B cell (primary cell): ENCODE data around the gene FKBP7. TPM values are rescaled to one million over a fixed set of nuclear protein-coding genes. Genes with fewer than 3 reads are reported as not detected.

Experiments
- ATAC-seq: fragments of 200-7000 bp; cut with Tn5 transposase; one replicate; pipeline ENCODE4 v1.10.0; 2021; ENCODE audit warnings: low read depth, mild to moderate bottlenecking, moderate number of reproducible peaks, moderate library complexity
- CTCF ChIA-PET: fragments of 350-600 bp; sonication (Branson Sonifier 250); formaldehyde crosslinking; loops from one replicate; lab custom pipeline; 2021; ENCODE audit warnings: antibody characterized with exemption, inconsistent platforms; lab: Charles Lee
- POLR2A ChIA-PET: fragments of 350-600 bp; sonication (Branson Sonifier 250); formaldehyde crosslinking; loops from one replicate; lab custom pipeline; 2021; ENCODE audit warnings: antibody characterized with exemption; lab: Charles Lee
- DNase-seq: peaks from one replicate; pipeline ENCODE4 v3.0.0; 2013
- H2AFZ ChIP-seq: 2 replicates; pipeline ENCODE4 v1.6.1; 2012; ENCODE audit warnings: mild to moderate bottlenecking, low read depth, low read length; ENCODE audit not compliant: insufficient read depth, poor library complexity, severe bottlenecking
- H3K27ac ChIP-seq, 2 donors: 1 replicate in 1 of 2; 2 replicates in 1 of 2; pipeline ENCODE4 v1.5.1; 2012 to 2013; ENCODE audit warnings: low read length in 2 of 2, mild to moderate bottlenecking in 2 of 2, moderate library complexity in 1 of 2
- H3K27me3 ChIP-seq, 4 experiments: fragments of 200-600 bp in 1 of 4; sonication (generic) in 1 of 4; replicated peaks in 1 of 4; 1 replicate in 2 of 4; 2 replicates in 2 of 4; pipeline versions ENCODE4 v1.6.1 to v1.7.0; 2013 to 2016; ENCODE audit warnings: low read length in 3 of 4, mild to moderate bottlenecking in 2 of 4, mixed read lengths in 1 of 4, moderate library complexity in 1 of 4; ENCODE audit not compliant: insufficient read depth in 4 of 4, control insufficient read depth in 3 of 4; ENCODE audit errors: control extremely low read depth in 1 of 4
- H3K36me3 ChIP-seq, 2 experiments: replicated peaks in 1 of 2; 1 replicate in 1 of 2; 2 replicates in 1 of 2; pipeline versions ENCODE4 v1.6.1 to v1.7.1; 2013; ENCODE audit warnings: low read length in 1 of 2; ENCODE audit not compliant: insufficient read depth in 2 of 2, control insufficient read depth in 1 of 2; ENCODE audit errors: control extremely low read depth in 1 of 2, extremely low read depth in 1 of 2
- H3K4me1 ChIP-seq, 2 donors: fragments of 200-600 bp in 1 of 2; sonication (generic) in 1 of 2; 1 replicate in 1 of 2; 2 replicates in 1 of 2; pipeline versions ENCODE4 v1.5.1 to v1.6.1; 2013 to 2017; ENCODE audit warnings: low read length in 2 of 2; ENCODE audit not compliant: control insufficient read depth in 2 of 2, insufficient read depth in 2 of 2
- H3K4me2 ChIP-seq: replicated peaks from 2 replicates; pipeline ENCODE3; 2012; ENCODE audit warnings: mild to moderate bottlenecking, low read depth, low read length; ENCODE audit not compliant: poor library complexity, severe bottlenecking
- H3K4me3 ChIP-seq, 5 experiments: fragments of 200-600 bp in 1 of 5; sonication (generic) in 1 of 5; 1 replicate in 3 of 5; 2 replicates in 2 of 5; pipeline versions ENCODE4 v1.5.1 to v1.7.0; 2011 to 2016; ENCODE audit warnings: low read length in 4 of 5, mild to moderate bottlenecking in 4 of 5, low read depth in 2 of 5, control low read depth in 1 of 5, moderate library complexity in 1 of 5; ENCODE audit not compliant: insufficient read depth in 1 of 5; ENCODE audit errors: control extremely low read depth in 1 of 5, extremely low read depth in 1 of 5
- H3K79me2 ChIP-seq: fragments of 200-600 bp; sonication (generic); one replicate; pipeline ENCODE4 v1.6.0; 2016; ENCODE audit warnings: low read length; ENCODE audit not compliant: control insufficient read depth, insufficient read depth
- H3K9ac ChIP-seq: fragments of 200-600 bp; sonication (generic); 2 replicates; pipeline ENCODE4 v1.6.1; 2017; ENCODE audit warnings: mild to moderate bottlenecking, low read length, moderate library complexity
- H3K9me3 ChIP-seq, 3 donors: one replicate each; pipeline versions ENCODE4 v1.6.1 to v1.7.1; 2013; ENCODE audit warnings: low read length in 2 of 3; ENCODE audit not compliant: control insufficient read depth in 2 of 3, insufficient read depth in 1 of 3; ENCODE audit errors: control extremely low read depth in 1 of 3
- H4K20me1 ChIP-seq: 2 replicates; pipeline ENCODE4 v1.6.0; 2012; ENCODE audit warnings: mild to moderate bottlenecking, low read length; ENCODE audit not compliant: insufficient read depth, control insufficient read depth, poor library complexity, severe bottlenecking
- H3K27ac Mint-ChIP-seq: one replicate; pipeline ENCODE4 v1.8.0; 2021; ENCODE audit warnings: mixed read lengths
- H3K27me3 Mint-ChIP-seq: one replicate; pipeline ENCODE4 v1.8.0; 2021; ENCODE audit warnings: mixed read lengths
- H3K4me1 Mint-ChIP-seq: one replicate; pipeline ENCODE4 v1.8.0; 2021; ENCODE audit warnings: mixed read lengths
- H3K4me3 Mint-ChIP-seq: one replicate; pipeline ENCODE4 v1.8.0; 2021; ENCODE audit warnings: mixed read lengths
- H3K9me3 Mint-ChIP-seq: one replicate; pipeline ENCODE4 v1.8.0; 2022; ENCODE audit warnings: mixed read lengths; ENCODE audit not compliant: insufficient read depth
- EZH2 ChIP-seq: IDR thresholded peaks from 2 replicates; pipeline ENCODE4 v1.6.1; 2012; ENCODE audit warnings: borderline replicate concordance, low read depth, mild to moderate bottlenecking, moderate library complexity, low read length; ENCODE audit not compliant: insufficient read depth, poor library complexity, severe bottlenecking
- WGBS: methylation state at CpG from one replicate; pipeline ENCODE4 v1.1.5; 2013; ENCODE audit warnings: missing lambda C conversion rate; ENCODE audit not compliant: insufficient coverage; 5-methylcytosine and 5-hydroxymethylcytosine counted together
- intact Hi-C: fragments of 100-400 bp; cut with micrococcal nuclease; formaldehyde crosslinking; loops from one replicate; pipeline ENCODE4 v1.10.0; 2022
- polyA plus RNA-seq: library from polyadenylated mRNA; depleted of rRNA; stranded (reverse); fragments of >200 nt; gene quantifications from 2 replicates; pipeline ENCODE4 v1.2.3, GENCODE V29; 2012
- total RNA-seq, 2 donors: library from RNA; stranded (reverse); fragments of 120-200 nt in 1 of 2; gene quantifications; 1 replicate in 1 of 2; 2 replicates in 1 of 2; pipeline versions ENCODE4 v1.2.3 to v1.2.4, GENCODE V29; 2013 to 2022
- TF ChIP-seq, protein P1 (sequence below): fragments of 200-600 bp; IDR thresholded peaks from one replicate; pipeline ENCODE4 v1.8.0; 2022; ENCODE audit warnings: antibody characterized with exemption, mild to moderate bottlenecking

The FKBP7 gene
- total and polyA plus RNA-seq, 2 donors (not counting 1 experiment from before 2014, with no cell fraction given): 0.39 to 0.97 TPM

DNA sequence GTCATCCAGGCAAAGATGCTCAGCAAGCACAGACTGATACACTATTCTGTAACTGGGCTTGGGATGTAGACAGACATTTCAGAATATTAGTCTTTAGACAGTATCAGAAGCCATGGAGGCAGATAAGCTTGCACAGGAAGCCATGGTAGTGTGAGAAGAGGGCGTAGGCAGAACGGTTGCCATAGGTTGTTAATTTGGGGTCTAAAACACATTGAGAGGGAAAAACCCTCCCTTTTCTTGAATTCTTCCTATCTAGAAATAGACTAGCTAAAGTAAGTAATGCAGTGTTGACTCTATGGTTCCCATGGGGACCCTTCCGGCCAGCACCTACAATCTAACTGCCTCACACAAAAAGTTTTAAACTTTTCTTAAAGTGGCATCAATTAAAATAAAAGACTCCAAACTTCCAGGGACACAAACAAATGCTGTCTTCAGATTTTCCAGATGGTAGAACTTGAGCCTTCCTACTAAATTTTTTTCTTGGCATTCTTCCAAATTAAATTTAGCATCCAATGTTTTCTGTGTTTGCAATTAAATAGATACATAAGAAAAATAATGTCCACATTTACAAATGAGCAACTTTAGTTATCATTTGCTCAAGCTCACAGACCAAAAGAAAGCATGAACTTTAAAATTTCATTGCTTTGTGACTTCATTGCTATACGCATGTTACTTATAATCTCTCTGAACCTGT, 29.3 kb downstream of the FKBP7 start:
- peaks cover 7 to 16% of the 10 kb centered on the region in 2 donors for H3K4me1 ChIP-seq
- H3K27me3 ChIP-seq: no peaks in the 10 kb centered on the region
- peak overlapping the region; percentile 49 for H3K4me3 Mint-ChIP-seq
- intact Hi-C loops: no loop called here
- POLR2A ChIA-PET: no interaction called here
- no peak for DNase-seq
- H3K9me3 Mint-ChIP-seq: no peaks in the 10 kb centered on the region
- H3K27ac ChIP-seq: no peak overlapping the region
- H3K4me1 Mint-ChIP-seq: peaks cover 29% of the 10 kb centered on the region
- H3K36me3 ChIP-seq: peaks cover 10 to 17% of the 10 kb centered on the region in 2 experiments
- H2AFZ ChIP-seq: no peak overlapping the region
- no peak for TF ChIP-seq EZH2
- TF ChIP-seq, protein P1, sequence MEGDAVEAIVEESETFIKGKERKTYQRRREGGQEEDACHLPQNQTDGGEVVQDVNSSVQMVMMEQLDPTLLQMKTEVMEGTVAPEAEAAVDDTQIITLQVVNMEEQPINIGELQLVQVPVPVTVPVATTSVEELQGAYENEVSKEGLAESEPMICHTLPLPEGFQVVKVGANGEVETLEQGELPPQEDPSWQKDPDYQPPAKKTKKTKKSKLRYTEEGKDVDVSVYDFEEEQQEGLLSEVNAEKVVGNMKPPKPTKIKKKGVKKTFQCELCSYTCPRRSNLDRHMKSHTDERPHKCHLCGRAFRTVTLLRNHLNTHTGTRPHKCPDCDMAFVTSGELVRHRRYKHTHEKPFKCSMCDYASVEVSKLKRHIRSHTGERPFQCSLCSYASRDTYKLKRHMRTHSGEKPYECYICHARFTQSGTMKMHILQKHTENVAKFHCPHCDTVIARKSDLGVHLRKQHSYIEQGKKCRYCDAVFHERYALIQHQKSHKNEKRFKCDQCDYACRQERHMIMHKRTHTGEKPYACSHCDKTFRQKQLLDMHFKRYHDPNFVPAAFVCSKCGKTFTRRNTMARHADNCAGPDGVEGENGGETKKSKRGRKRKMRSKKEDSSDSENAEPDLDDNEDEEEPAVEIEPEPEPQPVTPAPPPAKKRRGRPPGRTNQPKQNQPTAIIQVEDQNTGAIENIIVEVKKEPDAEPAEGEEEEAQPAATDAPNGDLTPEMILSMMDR: no peak
- WGBS: no CpG with 5 or more reads among the region's 4 CpGs
- H3K4me3 ChIP-seq: peak overlapping the region in 1 of 5 experiments; percentile 97
- H3K27ac Mint-ChIP-seq: peak overlapping the region; percentile 59
- H3K27me3 Mint-ChIP-seq: no peaks in the 10 kb centered on the region
- H3K9me3 ChIP-seq: no peaks in the 10 kb centered on the region
- H3K79me2 ChIP-seq: peaks cover 22% of the 10 kb centered on the region
- peaks cover 27% of the 10 kb centered on the region for H4K20me1 ChIP-seq
- CTCF ChIA-PET: interaction anchor here (5.5 kb wide), 1 partner anchor 35 kb away, joined by 34 read pairs; no protein-coding TSS in a partner anchor
- H3K9ac ChIP-seq: no peak overlapping the region
- H3K4me2 ChIP-seq: peak overlapping the region; percentile 97
- no peak for ATAC-seq

DNA sequence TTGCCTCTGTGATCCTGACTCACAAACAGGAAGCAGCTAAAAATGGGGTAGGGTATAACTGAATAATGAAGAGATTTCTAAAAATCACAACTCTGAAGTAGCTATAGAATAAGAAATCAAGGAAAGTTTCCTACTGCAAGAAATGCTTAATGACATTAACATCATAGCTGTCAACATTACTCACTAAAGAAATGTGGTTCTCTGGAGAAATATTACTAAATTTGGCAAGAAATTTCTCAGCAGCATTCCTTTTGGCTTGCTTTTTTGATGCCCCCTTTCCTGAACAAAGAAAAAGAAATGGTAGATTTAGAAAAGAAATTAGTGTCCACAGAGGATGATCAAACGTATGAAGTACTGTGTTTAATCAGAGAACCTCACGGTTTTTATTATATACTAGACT, 37.0 kb downstream of the FKBP7 start:
- Mint-ChIP-seq H3K27ac (no peak overlapping the region), H3K9me3 (no peaks in the 10 kb centered on the region), H3K4me3 (no peak overlapping the region), H3K27me3 (no peaks in the 10 kb centered on the region), H3K4me1 (peaks cover 1% of the 10 kb centered on the region)
- Histone ChIP-seq H3K4me2 (no peak overlapping the region), H3K27ac (no peak overlapping the region), H3K9ac (no peak overlapping the region), H3K27me3 (no peaks in the 10 kb centered on the region), H3K36me3 (peaks cover 9 to 67% of the 10 kb centered on the region in 2 experiments), H4K20me1 (peaks cover 9% of the 10 kb centered on the region), H3K4me3 (no peak overlapping the region), H3K9me3 (no peaks in the 10 kb centered on the region), H3K4me1 (no peaks in the 10 kb centered on the region), H3K79me2 (peaks cover 7% of the 10 kb centered on the region), H2AFZ (no peak overlapping the region)
- WGBS: no CpG with 5 or more reads among the region's 2 CpGs
- POLR2A ChIA-PET: no interaction called here
- intact Hi-C loops: no loop called here
- TF ChIP-seq, protein P1: no peak
- TF ChIP-seq EZH2: no peak
- no peak for ATAC-seq
- CTCF ChIA-PET: no interaction called here
- DNase-seq: no peak
